ENCODE measurements around the gene VEGFB. TPM values are rescaled to one million over a fixed set of nuclear protein-coding genes. Genes with fewer than 3 reads are reported as not detected.

The VEGFB gene
- total and polyA plus RNA-seq, 2 donors (not counting 3 experiments of a cell fraction or from before 2014, with no cell fraction given) = 19.3 to 98.1 TPM

- FAIRE-seq (no peak), DNase-seq (ENCODE audit: low read depth, low spot score) (peak; percentile 97)
- Histone ChIP-seq H3K27me3 (ENCODE audit: control insufficient read depth in 2 of 2, insufficient read depth in 2 of 2, low read length in 2 of 2) (no peaks in the 10 kb centered on the region), H3K9me1 (replicated peaks; ENCODE audit: control insufficient read depth, extremely low read depth, insufficient read depth, low read length) (no peaks in the 10 kb centered on the region), H3K4me3 (replicated peaks in 1 of 3; ENCODE audit: insufficient read depth in 1 of 3, low read depth in 1 of 3, low read length in 3 of 3) (peak within 1 kb of the TSS; percentile 67 to 93 (median 67)), H3K9me3 (replicated peaks; ENCODE audit: control insufficient read depth, insufficient read depth, low read length) (no peaks in the 10 kb centered on the region), H3K36me3 (ENCODE audit: control insufficient read depth in 2 of 2, extremely low read depth in 1 of 2, insufficient read depth in 2 of 2, low read length in 2 of 2) (peaks cover 6 to 20% of the 10 kb centered on the region in 2 experiments), H4K20me1 (replicated peaks; ENCODE audit: control insufficient read depth, extremely low read depth, insufficient read depth, low read length) (no peaks in the 10 kb centered on the region), H2AFZ (ENCODE audit: low read depth, low read length) (peak within 1 kb of the TSS; percentile 42), H3K9ac (replicated peaks; ENCODE audit: extremely low read depth, insufficient read depth, low read length) (peak within 1 kb of the TSS; percentile 73), H3K4me2 (ENCODE audit: insufficient read depth, low read length) (peak within 1 kb of the TSS; percentile 55), H3K4me1 (ENCODE audit: control insufficient read depth, extremely low read depth, insufficient read depth, low read length) (peaks cover 15% of the 10 kb centered on the region), H3K27ac (ENCODE audit: insufficient read depth, low read depth, low read length) (peak within 1 kb of the TSS; percentile 88), H3K79me2 (ENCODE audit: control insufficient read depth, insufficient read depth, low read length) (peaks cover 32% of the 10 kb centered on the region)
- POLR2A ChIA-PET = interaction anchor here (0.7 to 1.0 kb wide), 4 partner anchors 15 to 31 kb away, joined by 3 to 10 read pairs (median 3); partner anchors contain the start of genes NUDT22 and TRPT1
- dilution Hi-C loops (cut with MboI; ENCODE audit: extremely low pct_ligation_motif_present, low sequenced_read_pairs) (no loop called here), intact Hi-C loops (cut with micrococcal nuclease) (loop anchor here (1.0 to 5.0 kb wide), 6 partner anchors 10 to 240 kb away; partner anchors contain the start of genes DNAJC4, ESRRA, NUDT22 and RPS6KA4)
- BruUV-seq (replicated peaks) = TSS peak; percentile 50
- no peak for TF ChIP-seq CTCF (IDR thresholded peaks at IDR 0.05; ENCODE audit: extremely low read depth in 1 of 2, insufficient read depth in 1 of 2, low read depth in 1 of 2, low read length in 2 of 2)
- peak; percentile 1 for TF ChIP-seq POLR2A (IDR thresholded peaks at IDR 0.05; ENCODE audit: low read depth, low read length)
- no peak for TF ChIP-seq GATA2 (IDR thresholded peaks at IDR 0.05; ENCODE audit: insufficient read depth, insufficient read length, low read depth, low read length)
- no peak for TF ChIP-seq FOS (IDR thresholded peaks at IDR 0.05; ENCODE audit: borderline replicate concordance, insufficient read depth, low read length)
- TF ChIP-seq MYC (IDR thresholded peaks at IDR 0.05; ENCODE audit: low read depth, low read length) = no peak
- no peak for TF ChIP-seq JUN (IDR thresholded peaks at IDR 0.05; ENCODE audit: borderline replicate concordance, insufficient read depth, insufficient read length, low read depth)
- TF ChIP-seq POLR2AphosphoS5 (IDR thresholded peaks at IDR 0.05; ENCODE audit: insufficient read depth, low read depth, low read length) = peak; percentile 26
- peak; percentile 27 for TF ChIP-seq MAX (IDR thresholded peaks at IDR 0.05; ENCODE audit: insufficient read depth, insufficient read length)
- no peak for TF ChIP-seq EZH2 (IDR thresholded peaks at IDR 0.05; ENCODE audit: borderline replicate concordance, low read depth, low read length, severe bottlenecking)
- CTCF ChIA-PET = interaction anchor here (0.8 to 4.1 kb wide), 5 partner anchors 36 to 116 kb away, joined by 3 to 27 read pairs (median 5); partner anchors contain the start of gene STIP1
These were observed 6.3 kb downstream of the VEGFB start, which contains the start of gene FKBP2 for GRCh38 chr11:64240435-64241240. FKBP2 (plus strand) TSS chr11:64241095; CDS start chr11:64242388, 1,293 bp downstream.
